ENCODE results near the gene ZNF385C. TPM values are rescaled to one million over a fixed set of nuclear protein-coding genes. Genes with fewer than 3 reads are reported as not detected.

Gene ZNF385C
- polyA plus RNA-seq, 2 of the 4 experiments (the other 2 are of a cell fraction), result 0.13 to 0.61 TPM

DNA sequence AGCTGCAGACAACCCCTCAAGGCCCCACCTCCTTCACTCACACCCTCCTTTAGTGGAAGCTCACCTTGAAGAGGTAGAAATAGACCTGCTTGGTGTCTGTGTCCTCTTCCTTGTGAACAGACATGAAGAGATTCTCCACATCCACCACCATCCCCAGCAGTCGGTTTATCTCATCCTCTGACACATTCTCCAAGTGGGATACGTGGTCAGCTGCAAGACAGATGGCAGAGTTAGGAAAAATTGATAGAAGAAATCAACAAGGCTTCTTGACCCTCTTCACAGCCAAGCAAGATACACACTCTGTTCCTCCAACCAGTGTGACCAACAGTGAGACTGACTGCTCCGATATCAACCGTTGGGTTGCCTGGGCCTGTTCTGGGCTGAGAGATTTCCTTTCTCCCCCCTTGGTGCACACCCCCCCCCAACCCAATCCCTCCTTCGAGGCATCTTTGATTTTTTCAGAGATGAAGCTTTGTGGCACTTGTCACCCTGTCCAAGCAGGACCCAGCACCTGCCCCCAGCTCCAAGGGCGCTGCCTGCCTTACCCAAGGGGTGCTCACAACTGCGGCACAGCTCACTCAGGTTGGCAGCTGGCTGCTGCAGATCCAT is 22.0 kb upstream of the ZNF385C start:
- no peaks in the 10 kb centered on the region for H3K9me3 ChIP-seq
- ChIA-PET POLR2A (interaction anchor here (0.6 to 1.6 kb wide), 9 partner anchors 13 to 455 kb away, joined by 3 to 10 read pairs (median 5); partner anchors contain the start of genes CNP and ODAD4), CTCF (interaction anchor here (0.6 to 39.5 kb wide), 21 partner anchors 10 to 407 kb away, joined by 3 to 658 read pairs (median 7); partner anchors contain the start of genes CNP, DNAJC7, GHDC and HCRT)
- FAIRE-seq, result peak; percentile 18
- H3K27ac ChIP-seq, result peak overlapping the region; percentile 94 to 98
- no peak for DNase-seq (ENCODE audit: low read depth in 1 of 2, low spot score in 1 of 2)
- H3K4me1 ChIP-seq, result peaks cover 16% of the 10 kb centered on the region
- WGBS (ENCODE audit: missing lambda C conversion rate), result 50% methylated on average over 7 of the region's 7 CpGs
- peak; percentile 0 to 5; a peak in 3 of 6 replicates for ATAC-seq
- TF ChIP-seq RARB (CRISPR knock-in tag; IDR thresholded peaks at IDR 0.05) (no peak), PHF8 (IDR thresholded peaks at IDR 0.05; ENCODE audit: borderline replicate concordance, low read depth) (no peak), MAFK (IDR thresholded peaks at IDR 0.05; ENCODE audit: partially characterized antibody) (no peak), CHD4 (IDR thresholded peaks at IDR 0.05; ENCODE audit: borderline replicate concordance) (no peak), JUNB (IDR thresholded peaks at IDR 0.05) (no peak), ESRRA (IDR thresholded peaks at IDR 0.05; ENCODE audit: borderline replicate concordance, low read length) (no peak), ZSCAN20 (CRISPR knock-in tag; IDR thresholded peaks at IDR 0.05) (no peak), SREBF2 (IDR thresholded peaks at IDR 0.05) (no peak), KDM5A (IDR thresholded peaks at IDR 0.05) (no peak), BHLHE40 (IDR thresholded peaks at IDR 0.05; ENCODE audit: low read depth, low read length) (no peak)
- peak overlapping the region; percentile 96 for H3K4me2 ChIP-seq
- peak overlapping the region; percentile 93 for H3K4me3 ChIP-seq

DNA sequence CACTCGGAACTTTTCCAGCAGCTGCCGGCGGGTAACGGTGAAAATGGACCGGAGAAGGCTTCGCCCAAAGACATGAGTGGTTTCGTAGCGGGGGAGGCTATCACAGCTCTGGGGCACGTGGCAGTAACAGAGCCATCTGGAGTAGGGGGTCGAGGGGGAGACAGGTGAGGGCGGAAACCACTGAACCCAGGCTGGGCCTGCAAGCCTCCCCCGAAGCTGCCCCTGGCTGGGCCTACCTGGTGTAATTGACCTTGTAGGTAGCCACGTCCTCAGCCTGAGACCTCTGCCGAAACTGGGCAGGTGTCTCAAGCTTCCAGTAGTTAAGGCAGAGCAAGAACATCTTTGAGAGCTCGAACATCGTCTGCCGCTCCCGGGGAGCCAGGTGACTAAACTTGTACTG is 21.0 kb upstream of the ZNF385C start:
- 84% methylated on average over 18 of the region's 18 CpGs for WGBS (ENCODE audit: missing lambda C conversion rate)
- no peak for ATAC-seq

More for the DNA sequence above, 21.0 kb upstream of the ZNF385C start:
- Histone ChIP-seq H3K9me3 (no peaks in the 10 kb centered on the region), H3K4me3 (no peak overlapping the region), H3K4me2 (no peak overlapping the region), H3K27ac (no peak overlapping the region), H3K4me1 (peaks cover 16% of the 10 kb centered on the region)
- ChIA-PET POLR2A (no interaction called here), CTCF (interaction anchor here (0.7 to 39.5 kb wide), 31 partner anchors 11 to 308 kb away, joined by 3 to 658 read pairs (median 5); partner anchors contain the start of genes CNP, DNAJC7, GHDC and KCNH4)
- TF ChIP-seq, protein P1, sequence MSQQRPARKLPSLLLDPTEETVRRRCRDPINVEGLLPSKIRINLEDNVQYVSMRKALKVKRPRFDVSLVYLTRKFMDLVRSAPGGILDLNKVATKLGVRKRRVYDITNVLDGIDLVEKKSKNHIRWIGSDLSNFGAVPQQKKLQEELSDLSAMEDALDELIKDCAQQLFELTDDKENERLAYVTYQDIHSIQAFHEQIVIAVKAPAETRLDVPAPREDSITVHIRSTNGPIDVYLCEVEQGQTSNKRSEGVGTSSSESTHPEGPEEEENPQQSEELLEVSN (IDR thresholded peaks at IDR 0.05; ENCODE audit: borderline replicate concordance, low read depth), result no peak
- TF ChIP-seq EHMT2 (IDR thresholded peaks at IDR 0.05; ENCODE audit: low read depth) (no peak), PHF8 (IDR thresholded peaks at IDR 0.05; ENCODE audit: borderline replicate concordance, low read depth) (no peak), FOSB (CRISPR knock-in tag; IDR thresholded peaks at IDR 0.05) (no peak), RNF2 (IDR thresholded peaks at IDR 0.05; ENCODE audit: borderline replicate concordance, low read depth) (no peak), RCOR1 (IDR thresholded peaks at IDR 0.05; ENCODE audit: low read depth, low read length) (no peak), CHD2 (IDR thresholded peaks at IDR 0.05; ENCODE audit: low read length, partially characterized antibody) (no peak), KDM1A (IDR thresholded peaks at IDR 0.05; ENCODE audit: low read depth) (no peak), CHD4 (IDR thresholded peaks at IDR 0.05; ENCODE audit: borderline replicate concordance) (no peak), MAFK (IDR thresholded peaks at IDR 0.05; ENCODE audit: partially characterized antibody) (no peak), NR3C1 (IDR thresholded peaks at IDR 0.05) (no peak), FOSL2 (IDR thresholded peaks at IDR 0.05) (no peak), FOSL2 (CRISPR knock-in tag; IDR thresholded peaks at IDR 0.05) (no peak), SMC3 (IDR thresholded peaks at IDR 0.05) (no peak), TP53 (CRISPR knock-in tag; IDR thresholded peaks at IDR 0.05) (no peak), CBX2 (IDR thresholded peaks at IDR 0.05; ENCODE audit: borderline replicate concordance, low read depth) (no peak)
- TF ChIP-seq, protein P2, sequence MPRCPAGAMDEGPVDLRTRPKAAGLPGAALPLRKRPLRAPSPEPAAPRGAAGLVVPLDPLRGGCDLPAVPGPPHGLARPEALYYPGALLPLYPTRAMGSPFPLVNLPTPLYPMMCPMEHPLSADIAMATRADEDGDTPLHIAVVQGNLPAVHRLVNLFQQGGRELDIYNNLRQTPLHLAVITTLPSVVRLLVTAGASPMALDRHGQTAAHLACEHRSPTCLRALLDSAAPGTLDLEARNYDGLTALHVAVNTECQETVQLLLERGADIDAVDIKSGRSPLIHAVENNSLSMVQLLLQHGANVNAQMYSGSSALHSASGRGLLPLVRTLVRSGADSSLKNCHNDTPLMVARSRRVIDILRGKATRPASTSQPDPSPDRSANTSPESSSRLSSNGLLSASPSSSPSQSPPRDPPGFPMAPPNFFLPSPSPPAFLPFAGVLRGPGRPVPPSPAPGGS (IDR thresholded peaks at IDR 0.05), result no peak
- TF ChIP-seq, protein P3, sequence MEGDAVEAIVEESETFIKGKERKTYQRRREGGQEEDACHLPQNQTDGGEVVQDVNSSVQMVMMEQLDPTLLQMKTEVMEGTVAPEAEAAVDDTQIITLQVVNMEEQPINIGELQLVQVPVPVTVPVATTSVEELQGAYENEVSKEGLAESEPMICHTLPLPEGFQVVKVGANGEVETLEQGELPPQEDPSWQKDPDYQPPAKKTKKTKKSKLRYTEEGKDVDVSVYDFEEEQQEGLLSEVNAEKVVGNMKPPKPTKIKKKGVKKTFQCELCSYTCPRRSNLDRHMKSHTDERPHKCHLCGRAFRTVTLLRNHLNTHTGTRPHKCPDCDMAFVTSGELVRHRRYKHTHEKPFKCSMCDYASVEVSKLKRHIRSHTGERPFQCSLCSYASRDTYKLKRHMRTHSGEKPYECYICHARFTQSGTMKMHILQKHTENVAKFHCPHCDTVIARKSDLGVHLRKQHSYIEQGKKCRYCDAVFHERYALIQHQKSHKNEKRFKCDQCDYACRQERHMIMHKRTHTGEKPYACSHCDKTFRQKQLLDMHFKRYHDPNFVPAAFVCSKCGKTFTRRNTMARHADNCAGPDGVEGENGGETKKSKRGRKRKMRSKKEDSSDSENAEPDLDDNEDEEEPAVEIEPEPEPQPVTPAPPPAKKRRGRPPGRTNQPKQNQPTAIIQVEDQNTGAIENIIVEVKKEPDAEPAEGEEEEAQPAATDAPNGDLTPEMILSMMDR (IDR thresholded peaks at IDR 0.05), result no peak
- TF ChIP-seq, protein P4, sequence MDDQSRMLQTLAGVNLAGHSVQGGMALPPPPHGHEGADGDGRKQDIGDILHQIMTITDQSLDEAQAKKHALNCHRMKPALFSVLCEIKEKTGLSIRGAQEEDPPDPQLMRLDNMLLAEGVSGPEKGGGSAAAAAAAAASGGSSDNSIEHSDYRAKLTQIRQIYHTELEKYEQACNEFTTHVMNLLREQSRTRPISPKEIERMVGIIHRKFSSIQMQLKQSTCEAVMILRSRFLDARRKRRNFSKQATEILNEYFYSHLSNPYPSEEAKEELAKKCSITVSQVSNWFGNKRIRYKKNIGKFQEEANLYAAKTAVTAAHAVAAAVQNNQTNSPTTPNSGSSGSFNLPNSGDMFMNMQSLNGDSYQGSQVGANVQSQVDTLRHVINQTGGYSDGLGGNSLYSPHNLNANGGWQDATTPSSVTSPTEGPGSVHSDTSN (IDR thresholded peaks at IDR 0.05), result no peak
- TF ChIP-seq, protein P5, sequence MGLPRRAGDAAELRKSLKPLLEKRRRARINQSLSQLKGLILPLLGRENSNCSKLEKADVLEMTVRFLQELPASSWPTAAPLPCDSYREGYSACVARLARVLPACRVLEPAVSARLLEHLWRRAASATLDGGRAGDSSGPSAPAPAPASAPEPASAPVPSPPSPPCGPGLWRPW (IDR thresholded peaks at IDR 0.05), result no peak
- no peak for DNase-seq (ENCODE audit: low read depth in 1 of 2, low spot score in 1 of 2)
- FAIRE-seq, result no peak
